ENCODE measurements around the gene FAM20A.

The FAM20A gene

DNA sequence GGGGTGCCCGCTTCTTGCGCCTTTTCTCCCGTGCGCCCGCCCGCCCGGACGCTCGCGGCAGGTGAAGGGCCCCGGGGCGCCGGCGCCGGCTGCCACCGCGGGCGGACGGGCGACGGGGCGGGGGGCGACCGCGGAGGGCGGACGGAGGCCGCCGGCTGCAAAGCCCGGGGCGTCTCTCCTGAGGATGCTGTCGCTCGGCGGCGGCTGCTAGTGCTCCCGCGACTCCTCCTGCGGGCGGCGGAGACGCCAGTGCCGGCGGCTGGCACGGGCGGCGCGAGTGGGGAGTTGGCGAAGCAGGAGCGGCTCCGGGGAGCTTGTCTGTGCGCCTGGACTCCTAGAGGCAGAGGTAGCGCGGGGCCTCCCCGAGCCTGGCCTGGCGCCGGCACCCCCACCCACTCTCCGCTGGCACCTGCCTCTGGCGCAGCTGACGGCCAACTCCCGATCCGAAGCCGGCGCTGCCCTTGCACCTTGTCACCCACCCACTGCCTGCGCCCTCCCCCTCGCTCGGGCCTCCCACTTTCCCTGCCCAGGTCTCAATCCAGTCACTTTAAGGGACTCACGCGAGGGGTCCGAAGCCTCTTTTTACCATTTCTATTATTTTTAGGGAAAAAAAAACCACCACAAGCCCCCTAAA, at the start of gene FAM20A:
Gene FAM20A (minus strand): TSS at position 437 of the 634 bp plus-strand sequence. CDS start 701 bp downstream, outside the sequence.
- DNase-seq, result peak; percentile 61

- no peak for DNase-seq
Observed at GRCh38 chr17:68649324-68649723, 48.2 kb upstream of the FAM20A start.

GRCh38 chr17:68646626-68647526, 45.7 kb upstream of the FAM20A start:
- peak; percentile 23 for DNase-seq

DNA sequence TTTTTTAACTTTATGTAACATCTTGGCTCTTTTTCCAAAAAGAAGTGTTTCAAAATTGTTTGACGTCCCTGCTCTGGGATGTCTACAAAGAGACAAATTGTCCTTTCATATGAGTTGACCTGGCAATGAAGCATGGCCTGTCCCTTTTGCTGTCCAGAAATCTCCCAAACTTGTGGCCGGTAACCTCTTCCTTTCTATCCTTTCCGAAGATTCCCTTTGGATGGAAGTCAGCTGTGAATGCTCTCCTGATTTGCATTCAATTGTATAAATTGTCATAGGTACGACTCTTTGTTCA, 40.9 kb upstream of the FAM20A start:
- DNase-seq, result no peak

GRCh38 chr17:68641276-68642117, 40.3 kb upstream of the FAM20A start:
- DNase-seq, result no peak

DNA sequence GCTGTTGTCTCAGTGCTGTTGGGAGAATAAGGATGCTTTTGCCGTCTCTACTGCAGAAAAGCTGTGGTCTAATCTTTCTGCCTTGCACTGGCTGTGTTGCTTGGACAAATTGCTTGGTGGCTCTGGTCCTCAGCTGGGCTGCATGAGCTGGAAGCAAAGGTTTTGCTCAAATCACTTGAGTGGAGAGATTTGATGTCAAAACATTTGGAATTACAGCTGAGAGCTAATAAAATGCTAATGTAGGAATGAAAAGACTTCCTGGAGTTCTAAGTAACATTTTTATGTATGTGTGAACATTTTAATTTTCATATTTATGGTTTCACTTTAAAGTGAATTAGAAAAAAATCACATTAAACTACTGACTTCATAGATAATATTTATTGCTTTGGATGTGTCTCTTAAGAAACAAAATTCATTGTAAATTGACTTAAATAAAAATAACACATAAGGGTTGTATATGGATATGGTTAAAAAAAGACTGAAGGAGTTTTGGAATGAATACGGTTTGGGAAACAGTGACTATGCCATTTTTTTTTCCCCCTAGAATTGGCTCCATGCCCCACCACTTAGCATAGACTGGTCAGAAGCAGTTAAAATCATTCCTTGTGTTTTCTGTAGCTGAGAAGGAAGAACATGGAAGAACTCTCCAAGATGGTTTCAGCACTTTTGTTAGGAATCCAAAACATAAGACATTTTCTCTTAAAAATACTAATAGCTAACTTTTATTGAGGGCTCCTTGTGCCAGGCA, 39.2 kb upstream of the FAM20A start:
- peak; percentile 74 for DNase-seq

GRCh38 chr17:68634345-68634876, 33.2 kb upstream of the FAM20A start:
- no peak for DNase-seq

DNA sequence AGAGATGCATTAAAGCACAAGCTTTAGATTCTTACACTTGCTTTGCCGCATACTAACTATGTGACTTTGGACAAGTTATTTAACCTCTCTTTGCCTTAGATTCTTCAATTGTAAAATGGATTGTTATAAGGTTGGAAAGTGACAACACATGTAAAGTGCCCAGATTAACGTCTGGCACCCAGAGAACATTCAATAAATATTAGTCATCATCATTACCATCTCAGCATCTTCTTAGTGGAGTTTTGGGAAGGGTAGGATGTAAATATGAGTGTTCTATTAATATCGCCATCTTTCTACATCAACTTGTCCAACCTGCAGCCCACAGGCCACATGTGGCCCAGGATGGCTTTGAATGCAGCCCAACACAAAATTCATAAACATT, 27.4 kb upstream of the FAM20A start:
- no peak for DNase-seq

GRCh38 chr17:68627956-68628575, 26.9 kb upstream of the FAM20A start:
- DNase-seq, result no peak

DNA sequence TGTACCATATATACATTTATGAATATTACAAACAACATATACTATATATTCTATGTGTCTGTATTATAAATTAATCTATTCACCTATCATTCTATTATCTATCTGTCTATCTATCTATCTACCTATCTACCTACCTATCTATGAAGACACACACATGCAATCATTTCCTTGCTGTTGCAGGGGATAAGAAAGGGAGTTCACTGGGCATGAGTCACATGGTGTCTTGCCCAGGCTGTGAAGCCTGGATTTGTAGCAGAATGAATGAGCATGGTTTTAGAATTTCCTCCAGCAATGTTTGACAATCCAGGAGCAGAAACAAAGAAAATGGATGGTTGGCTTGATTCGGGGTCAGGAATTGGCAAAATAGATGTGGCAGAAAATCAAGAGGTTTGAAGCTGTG, 23.2 kb upstream of the FAM20A start:
- DNase-seq, result no peak

DNA sequence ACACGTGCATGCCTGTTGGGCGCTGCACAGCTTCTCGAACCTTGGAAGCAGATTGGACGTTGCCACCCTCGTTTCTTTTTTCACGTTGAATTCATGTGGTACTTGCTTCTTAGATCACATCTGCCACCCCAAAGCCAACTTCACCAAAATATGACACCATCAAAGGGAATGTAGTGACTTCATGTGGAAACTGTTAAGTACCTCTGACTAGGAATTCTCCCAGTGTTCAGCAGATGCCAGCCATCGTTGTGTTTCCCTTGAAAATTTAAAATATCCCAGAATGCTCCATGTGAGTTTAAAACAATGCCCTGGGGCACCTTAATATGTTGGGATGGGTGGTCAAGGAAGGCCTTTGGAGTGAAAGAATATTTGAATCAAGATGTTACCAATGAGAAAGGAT, 22.6 kb upstream of the FAM20A start:
- no peak for DNase-seq

GRCh38 chr17:68622423-68622822, 21.3 kb upstream of the FAM20A start:
- no peak for DNase-seq

GRCh38 chr17:68621065-68621464, 19.9 kb upstream of the FAM20A start:
- DNase-seq, result no peak

DNA sequence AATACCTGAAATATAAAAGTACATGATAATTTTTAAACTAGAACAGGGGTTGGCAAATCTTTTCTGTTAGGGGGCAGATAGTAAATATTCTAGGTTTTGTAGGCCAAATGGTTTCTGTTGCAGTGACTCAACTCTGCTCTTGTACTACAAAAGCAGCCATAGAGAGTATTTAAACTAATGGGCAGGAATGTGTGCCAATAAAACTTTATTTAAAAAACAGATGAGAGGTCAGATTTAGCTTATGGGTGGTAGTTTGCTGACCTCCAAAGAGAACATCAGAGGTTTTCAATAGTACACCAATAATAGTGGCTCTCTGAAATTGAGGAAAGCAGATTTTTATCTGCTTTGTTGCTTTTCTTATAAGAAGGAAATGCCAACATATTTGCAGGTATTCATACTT, 15.2 kb upstream of the FAM20A start:
- no peak for DNase-seq

GRCh38 chr17:68614718-68615117, 13.6 kb upstream of the FAM20A start:
- DNase-seq, result no peak

GRCh38 chr17:68613739-68614298, 12.7 kb upstream of the FAM20A start:
- DNase-seq, result peak; percentile 65

GRCh38 chr17:68612923-68613292, 11.7 kb upstream of the FAM20A start:
- DNase-seq, result no peak

DNA sequence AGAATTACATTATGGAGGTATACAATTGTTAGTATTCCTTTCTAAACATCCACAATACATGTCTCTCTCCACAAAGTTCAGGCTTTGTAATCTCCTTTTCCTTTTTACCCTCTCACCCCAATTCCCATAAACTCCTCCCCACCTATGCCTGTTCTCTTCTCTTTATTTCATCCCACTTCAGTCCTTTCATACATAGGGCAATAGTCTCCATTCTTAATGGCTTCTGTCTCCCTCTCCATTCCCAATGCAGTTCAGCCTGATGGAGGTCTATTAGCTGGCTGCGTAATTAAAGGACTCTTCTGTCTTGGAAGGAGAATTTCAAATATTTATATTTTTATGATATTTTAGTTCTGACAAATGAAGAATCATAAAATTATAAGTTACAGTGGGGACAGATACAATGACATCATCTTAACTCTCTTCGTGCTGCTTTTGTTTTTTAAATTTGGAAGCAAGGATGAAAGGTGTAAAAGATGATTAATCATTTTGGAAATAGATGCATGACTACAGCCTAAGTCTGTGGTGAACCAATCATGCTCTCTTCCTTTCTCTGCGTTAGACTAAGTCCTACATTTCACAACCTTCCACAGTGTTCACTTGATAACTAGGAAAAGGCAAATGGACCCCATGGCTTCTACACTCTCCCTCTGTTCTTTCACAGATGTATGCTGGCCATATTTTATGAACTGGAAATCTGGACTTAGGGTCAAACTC, 11.2 kb upstream of the FAM20A start:
- no peak for DNase-seq

GRCh38 chr17:68611353-68612208, 10.4 kb upstream of the FAM20A start:
- no peak for DNase-seq

DNA sequence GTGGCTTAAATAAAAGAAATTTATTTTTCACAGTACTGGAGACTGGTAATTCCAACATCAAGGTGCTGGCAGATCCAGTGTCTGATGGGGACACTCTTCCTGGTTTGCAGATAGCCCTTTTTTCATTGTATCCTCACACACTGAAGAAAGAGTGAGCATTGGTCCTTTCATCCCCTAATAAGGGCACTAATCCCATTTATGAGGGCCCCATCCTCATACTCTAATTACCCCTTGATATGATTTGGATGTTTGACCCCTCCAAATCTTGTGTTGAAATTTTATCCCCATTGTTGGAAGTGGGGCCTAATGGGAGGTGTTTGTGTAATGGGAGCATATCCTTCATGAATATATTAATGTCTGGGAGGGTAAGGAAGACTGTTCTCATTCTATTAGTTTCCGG, 9.4 kb upstream of the FAM20A start:
- DNase-seq, result no peak
